Stimulated activated naive CD4-positive, alpha-beta T cell (primary cell): ENCODE results near the gene THAP3.
A peak's percentile ranks its signal among the peaks of the same experiment; 100 is the strongest.

Source experiments
- DNase-seq, 6 experiments: peaks; one replicate each; lab custom pipeline; 2025; lab: John Stamatoyannopoulos, UW

Gene THAP3, protein sequence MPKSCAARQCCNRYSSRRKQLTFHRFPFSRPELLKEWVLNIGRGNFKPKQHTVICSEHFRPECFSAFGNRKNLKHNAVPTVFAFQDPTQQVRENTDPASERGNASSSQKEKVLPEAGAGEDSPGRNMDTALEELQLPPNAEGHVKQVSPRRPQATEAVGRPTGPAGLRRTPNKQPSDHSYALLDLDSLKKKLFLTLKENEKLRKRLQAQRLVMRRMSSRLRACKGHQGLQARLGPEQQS

DNA sequence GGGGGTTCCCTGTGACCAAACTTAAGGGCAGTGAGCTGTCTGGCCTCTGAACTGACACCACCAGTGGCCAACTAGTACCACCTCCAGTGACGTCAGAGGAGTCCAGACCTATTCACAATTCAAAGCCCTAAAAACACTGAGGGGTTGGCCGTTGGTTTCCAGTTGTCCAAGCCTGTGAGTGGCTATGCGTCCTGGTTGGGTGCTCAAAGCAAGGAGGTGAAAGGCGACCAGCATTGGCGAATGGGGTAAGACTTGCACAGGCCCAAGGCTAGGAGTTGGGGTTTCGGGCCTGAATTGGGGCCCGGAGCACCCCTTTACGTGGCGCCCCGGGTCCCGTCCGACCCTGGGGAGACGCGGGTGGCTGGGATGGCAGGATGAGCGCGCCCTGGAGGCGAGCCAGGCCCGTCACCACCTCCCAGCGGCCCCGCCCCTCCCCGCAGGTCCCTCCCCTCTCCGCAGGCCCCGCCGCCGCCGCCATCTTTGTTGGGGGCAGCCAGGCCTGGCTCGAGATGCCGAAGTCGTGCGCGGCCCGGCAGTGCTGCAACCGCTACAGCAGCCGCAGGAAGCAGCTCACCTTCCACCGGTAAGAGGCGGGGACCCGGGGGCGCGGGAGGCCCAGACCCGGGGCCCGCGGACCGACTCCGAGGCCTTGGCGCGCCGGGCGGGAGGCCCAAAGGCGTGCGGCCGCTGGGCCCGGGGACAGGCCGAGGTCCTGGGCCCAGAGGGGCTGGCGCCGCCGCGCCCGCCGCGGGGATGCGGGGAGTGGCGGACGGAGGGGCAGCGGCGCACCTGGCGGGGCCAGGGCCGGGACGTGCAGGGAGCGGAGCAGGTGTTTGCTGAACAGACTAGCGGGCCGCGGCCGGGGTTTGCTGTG is at the start of gene THAP3:
Gene THAP3, plus strand, starts transcription at position 159 of the 874 bp plus-strand sequence. Its CDS starts 351 bp downstream, at position 510.
- peak; percentile 79 to 90 (median 88) for DNase-seq

GRCh38 chr1:6577831-6578525 is 46.7 kb upstream of the THAP3 start:
- no peak for DNase-seq

- no peak for DNase-seq
Measured at GRCh38 chr1:6578624-6579373, 45.9 kb upstream of the THAP3 start.

DNA sequence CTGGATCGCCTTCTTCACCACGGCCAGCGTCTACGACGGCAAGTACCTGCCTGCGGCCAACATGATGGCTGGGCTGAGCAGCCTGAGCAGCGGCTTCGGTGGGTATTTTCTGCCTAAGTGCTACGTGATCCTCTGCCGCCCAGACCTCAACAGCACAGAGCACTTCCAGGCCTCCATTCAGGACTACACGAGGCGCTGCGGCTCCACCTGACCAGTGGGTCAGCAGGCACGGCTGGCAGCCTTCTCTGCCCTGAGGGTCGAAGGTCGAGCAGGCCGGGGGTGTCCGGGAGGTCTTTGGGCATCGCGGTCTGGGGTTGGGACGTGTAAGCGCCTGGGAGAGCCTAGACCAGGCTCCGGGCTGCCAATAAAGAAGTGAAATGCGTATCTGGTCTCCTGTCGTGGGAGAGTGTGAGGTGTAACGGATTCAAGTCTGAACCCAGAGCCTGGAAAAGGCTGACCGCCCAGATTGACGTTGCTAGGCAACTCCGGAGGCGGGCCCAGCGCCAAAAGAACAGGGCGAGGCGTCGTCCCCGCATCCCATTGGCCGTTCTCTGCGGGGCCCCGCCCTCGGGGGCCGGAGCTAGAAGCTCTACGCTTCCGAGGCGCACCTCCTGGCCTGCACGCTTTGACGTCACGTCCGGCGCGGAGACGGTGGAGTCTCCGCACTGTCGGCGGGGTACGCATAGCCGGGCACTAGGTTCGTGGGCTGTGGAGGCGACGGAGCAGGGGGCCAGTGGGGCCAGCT is 45.1 kb upstream of the THAP3 start, which contains the start of gene ZBTB48:
Gene ZBTB48, plus strand, starts transcription at position 621 of the 745 bp plus-strand sequence. CDS start 616 bp downstream, outside the sequence.
- DNase-seq = peak; percentile 91 to 97 (median 92)

DNA sequence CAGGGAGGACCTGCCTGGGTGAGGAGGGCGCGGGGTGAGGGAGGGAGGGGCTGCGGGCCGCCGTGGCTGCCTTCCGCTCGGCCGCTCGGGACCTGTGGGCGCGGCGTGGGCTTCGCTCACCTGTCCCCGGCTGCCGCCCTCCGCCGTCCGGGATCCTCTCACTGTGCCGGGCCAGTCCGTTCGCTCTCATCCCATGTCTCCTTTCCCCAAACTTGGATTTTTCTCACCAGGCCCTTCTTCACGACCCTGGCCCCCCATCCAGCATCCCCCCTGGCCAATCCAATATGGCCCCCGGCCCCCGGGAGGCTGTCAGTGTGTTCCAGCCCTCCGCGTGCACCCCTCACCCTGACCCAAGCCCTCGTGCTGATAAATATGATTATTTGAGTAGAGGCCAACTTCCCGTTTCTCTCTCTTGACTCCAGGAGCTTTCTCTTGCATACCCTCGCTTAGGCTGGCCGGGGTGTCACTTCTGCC is 44.5 kb upstream of the THAP3 start:
- no peak for DNase-seq

GRCh38 chr1:6580593-6581409 is 43.9 kb upstream of the THAP3 start:
- peak in 1 of 6 experiments; percentile 16 for DNase-seq

DNA sequence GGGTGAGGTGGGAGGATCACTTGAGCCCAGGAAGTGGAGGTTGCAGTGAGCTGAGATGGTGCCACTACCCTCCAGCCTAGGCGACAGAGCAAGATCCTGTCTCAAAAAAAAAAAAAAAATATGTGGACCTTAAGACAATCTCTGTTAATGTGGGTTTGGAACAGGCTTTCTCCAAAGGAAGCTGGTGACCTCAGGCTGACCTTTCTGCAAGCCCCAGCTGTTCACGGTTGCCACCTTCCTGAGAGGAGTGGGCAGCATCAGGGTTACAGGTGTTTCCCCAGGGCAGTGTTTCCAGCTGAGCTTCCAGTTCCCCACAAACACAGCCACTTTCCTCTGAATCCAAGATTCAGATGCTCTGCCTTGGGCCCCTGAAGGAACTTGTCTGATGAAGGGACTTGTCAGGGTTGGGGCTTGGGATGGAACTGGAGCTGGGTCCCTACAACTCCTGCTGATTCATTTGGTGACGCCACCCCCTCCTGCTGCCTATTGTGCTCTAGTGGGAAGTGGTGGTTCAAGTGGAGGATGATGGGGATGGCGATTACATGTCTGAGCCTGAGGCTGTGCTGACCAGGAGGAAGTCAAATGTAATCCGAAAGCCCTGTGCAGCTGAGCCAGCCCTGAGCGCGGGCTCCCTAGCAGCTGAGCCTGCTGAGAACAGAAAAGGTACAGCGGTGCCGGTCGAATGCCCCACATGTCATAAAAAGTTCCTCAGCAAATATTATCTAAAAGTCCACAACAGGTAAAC is 42.9 kb upstream of the THAP3 start:
- DNase-seq = no peak

- no peak for DNase-seq
Measured at GRCh38 chr1:6582370-6582769, 42.3 kb upstream of the THAP3 start.

DNA sequence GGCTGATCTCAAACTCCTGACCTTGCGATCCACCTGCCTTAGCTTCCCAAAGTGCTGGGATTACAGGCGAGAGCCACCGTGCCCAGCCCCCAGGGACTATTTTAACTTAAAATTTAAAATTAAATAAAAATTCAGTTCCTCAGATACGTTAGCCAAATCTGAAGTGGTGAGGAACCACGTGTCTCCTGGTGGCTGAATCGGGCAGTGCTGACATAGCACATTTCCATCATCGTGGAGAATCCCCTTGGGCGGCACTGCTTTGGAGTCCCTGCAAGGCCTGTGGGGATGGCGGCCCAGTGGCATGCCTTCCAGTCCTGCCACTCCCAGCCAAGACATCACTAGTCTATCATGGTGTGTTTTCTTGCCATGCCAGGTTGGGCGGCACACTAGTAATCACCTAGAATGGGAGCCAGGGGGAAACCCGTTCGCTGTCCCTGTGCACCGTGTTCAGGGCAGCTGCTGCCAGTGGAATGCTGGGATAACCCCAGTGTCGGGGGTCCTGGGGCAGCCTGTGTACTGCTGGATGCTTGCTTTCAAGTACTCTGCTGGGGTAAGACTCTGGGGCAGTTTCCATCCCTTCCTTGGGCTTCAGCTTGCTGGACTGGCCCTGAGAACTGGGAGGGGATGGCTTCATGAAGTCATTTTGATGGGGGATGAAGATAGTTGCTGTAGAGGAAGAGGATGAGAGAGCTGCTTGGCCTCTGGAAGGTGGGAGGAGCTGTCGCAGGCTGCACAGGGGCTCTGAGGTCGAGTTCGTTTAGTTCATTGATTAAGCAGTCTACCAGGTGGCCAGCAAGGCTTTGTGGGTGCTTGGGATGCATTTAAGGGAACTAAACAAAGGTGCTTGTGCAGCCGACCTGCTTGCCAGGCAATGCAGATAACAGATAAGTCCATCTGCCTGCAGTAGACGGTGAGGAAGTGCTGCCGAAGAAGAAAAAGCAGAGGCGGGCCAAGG is 40.3 kb upstream of the THAP3 start:
- DNase-seq = no peak

- DNase-seq = no peak
Measured at GRCh38 chr1:6585081-6585722, 39.5 kb upstream of the THAP3 start.

- no peak for DNase-seq
Measured at GRCh38 chr1:6585841-6586240, 38.8 kb upstream of the THAP3 start.

GRCh38 chr1:6586404-6586816 is 38.3 kb upstream of the THAP3 start:
- DNase-seq = no peak

DNA sequence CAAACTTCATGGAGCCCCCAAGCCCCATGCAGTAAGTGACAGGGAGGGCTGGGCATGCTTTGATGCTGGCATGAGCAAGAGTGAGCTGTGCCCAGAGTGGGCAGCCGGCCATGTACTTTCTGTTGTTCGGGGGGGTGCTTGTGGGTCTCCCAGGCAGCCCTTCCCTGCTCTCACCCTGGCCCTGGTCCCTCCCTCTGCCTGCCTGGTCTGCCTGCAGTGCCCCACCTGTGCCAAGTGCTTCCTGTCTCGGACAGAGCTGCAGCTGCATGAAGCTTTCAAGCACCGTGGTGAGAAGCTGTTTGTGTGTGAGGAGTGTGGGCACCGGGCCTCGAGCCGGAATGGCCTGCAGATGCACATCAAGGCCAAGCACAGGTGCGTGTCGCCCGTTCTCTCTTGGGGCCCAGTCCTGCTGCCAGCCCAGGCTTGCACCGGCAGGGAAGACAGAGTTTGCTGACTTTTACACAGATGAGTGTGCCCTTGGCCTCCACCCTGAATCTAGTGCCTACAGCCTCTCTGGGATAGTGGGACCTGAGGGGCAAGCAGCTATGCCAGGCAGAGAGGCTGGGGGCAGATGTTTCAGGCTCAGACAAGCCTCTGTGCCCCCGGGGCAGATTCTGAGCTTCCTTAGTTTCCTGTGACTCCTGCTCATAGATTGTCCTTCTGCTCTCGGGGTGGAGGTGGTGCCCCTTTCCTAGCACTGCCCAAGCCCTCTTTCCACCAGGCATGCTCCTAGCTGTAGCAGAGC is 37.2 kb upstream of the THAP3 start:
- no peak for DNase-seq

GRCh38 chr1:6588128-6588892 is 36.4 kb upstream of the THAP3 start:
- DNase-seq = no peak

DNA sequence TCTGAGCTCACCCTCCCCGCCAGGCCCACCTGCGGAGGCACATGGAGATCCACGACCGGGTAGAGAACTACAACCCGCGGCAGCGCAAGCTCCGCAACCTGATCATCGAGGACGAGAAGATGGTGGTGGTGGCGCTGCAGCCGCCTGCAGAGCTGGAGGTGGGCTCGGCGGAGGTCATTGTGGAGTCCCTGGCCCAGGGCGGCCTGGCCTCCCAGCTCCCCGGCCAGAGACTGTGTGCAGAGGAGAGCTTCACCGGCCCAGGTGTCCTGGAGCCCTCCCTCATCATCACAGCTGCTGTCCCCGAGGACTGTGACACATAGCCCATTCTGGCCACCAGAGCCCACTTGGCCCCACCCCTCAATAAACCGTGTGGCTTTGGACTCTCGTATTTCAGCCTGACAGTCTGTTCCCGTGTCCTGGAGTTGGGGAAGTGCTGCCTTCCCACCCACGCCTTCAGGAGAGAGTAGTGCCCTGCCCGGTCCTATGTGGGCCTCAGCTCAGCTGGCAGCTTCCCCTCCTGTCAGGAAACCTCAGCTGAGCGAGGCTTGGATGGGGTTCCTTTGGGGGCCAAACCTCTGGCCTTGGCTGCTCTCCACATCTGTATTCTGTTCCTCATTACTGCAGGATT is 35.7 kb upstream of the THAP3 start:
- DNase-seq = no peak

DNA sequence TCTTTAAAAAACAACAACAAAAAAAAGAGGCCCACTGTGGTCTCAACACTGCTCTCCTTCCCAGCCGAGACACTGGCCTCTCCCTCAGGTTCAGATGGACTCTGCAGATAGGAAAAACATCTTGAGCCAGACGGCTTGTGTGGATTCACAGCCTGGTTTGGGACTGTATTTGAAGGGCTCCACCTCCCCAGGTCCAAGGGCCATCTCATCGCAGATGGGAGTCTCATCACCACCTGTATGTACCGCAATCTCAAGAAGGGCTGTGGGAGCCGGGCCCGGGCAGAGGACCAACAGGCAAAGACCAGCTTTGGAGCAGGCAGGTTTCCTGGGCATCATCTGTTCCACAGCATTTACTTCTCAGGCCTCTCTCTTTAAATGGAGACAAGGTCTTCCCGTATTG is 34.6 kb upstream of the THAP3 start:
- no peak for DNase-seq
